HG03520 (cell line): ENCODE measurements around the gene HMSD.
A peak's percentile ranks its signal among the peaks of the same experiment; 100 is the strongest.
"Not testable (repeated sequence)": the region's sequence is repeated elsewhere in the genome, so short reads cannot be mapped to it uniquely, and the experiment has no call there.

Source experiments
- ATAC-seq: cut with Tn5 transposase; IDR thresholded peaks from one replicate; pipeline ENCODE4 v1.9.1; 2021; ENCODE audit warnings: mild to moderate bottlenecking, moderate library complexity; ENCODE audit not compliant: unreplicated experiment

The HMSD gene

DNA sequence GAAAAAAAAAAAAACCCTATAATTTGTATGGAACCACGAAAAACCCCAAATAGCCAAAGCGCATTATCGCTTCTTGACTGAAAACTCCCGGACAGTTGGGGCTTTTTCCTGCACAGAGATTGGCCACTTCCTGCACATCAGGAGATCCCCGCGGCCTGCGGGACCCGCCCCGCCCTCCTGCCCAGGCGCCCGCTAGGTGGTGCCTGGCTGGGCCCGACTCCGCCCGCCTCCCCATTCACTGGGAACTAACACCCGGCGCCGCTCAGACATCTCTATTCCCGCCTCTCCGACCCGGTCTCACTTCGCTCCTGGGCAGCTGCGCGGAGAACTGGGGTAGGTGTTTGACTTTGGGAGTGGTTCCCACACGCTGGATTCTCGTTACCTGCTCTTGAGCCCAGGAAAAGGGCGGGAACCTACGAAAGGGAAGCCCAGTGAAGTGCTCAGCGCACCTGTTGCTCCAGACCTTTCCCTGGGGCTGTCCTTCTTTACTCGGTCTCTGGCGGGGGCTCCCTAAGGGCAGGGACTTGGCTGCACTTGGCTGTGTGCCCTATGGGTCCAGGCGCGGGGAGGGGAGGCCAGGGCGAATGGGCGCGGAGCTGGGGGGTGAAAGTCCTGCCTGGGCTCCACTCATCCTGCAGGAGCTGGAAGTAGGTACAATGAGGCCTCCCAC is at the start of gene HMSD:
Gene HMSD (plus strand): TSS at position 234 of the 670 bp plus-strand sequence. CDS start 4,155 bp downstream, outside the sequence.
- ATAC-seq: peak; percentile 85

- no peak for ATAC-seq
Measured at GRCh38 chr18:63903851-63904570, 45.1 kb upstream of the HMSD start.

GRCh38 chr18:63904694-63905093 is 44.4 kb upstream of the HMSD start:
- ATAC-seq: no peak

DNA sequence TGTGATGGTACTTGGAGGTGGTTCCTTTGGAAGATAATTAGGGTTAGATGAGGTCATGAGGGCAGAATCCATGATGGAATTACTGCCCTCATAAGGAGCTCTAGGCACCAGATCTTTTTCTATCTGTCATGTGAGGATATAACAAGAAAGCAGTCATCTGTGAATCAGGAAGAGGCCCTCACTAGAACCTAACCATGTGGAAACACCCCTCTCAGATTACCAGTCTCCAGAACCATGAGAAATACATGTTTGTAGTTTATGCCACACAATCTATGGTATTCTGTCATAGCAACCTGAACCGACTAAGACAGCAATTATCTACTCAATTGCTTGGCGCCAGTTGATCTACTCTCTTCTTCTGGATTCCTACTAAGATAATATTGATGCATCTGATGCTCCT is 43.7 kb upstream of the HMSD start:
- no peak for ATAC-seq

DNA sequence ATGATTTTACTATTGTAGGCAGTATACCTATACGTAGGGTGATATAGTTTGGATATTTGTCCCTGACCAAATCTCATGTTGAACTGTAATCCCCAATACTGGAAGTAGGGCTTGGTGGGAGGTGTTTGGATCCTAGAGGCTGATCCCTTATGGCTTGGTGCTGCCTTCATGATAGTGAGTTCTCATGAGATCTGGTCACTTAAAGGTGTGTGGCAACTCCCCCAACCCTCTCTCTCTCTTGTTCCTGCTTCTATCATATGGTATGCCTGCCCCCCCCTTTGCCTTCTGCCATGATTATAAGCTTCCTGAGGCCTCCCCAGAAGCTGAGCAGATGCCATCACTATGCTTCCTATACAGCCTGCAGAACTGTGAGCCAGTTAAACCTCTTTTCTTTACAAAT is 43.0 kb upstream of the HMSD start:
- ATAC-seq: no peak

GRCh38 chr18:63907664-63908063 is 41.4 kb upstream of the HMSD start, which contains the start of gene SERPINB10:
TSS of gene SERPINB10 (plus strand) at chr18:63907958. CDS start at chr18:63915511, 7,553 bp downstream.
- ATAC-seq: peak; percentile 54

- ATAC-seq: no peak
Measured at GRCh38 chr18:63908858-63909257, 40.2 kb upstream of the HMSD start.

DNA sequence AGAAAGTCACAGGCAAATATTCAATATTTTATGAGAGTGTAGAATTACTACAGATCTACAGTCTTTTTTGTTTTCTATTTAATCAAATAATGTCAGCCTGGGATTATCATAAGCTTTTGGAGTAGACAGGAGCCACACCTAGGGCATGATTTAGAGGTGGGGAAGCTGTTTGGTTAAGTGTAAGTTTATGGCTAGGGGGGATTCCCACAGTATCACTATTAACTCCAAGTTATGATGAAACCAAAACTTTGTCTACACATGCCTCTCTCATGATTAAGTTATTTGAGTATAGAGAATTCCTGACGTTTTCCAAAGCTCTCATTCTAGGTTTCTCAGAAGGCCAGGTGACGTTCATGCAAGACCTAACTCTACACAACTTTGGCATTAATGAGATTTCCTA is 39.2 kb upstream of the HMSD start:
- peak; percentile 66 for ATAC-seq

DNA sequence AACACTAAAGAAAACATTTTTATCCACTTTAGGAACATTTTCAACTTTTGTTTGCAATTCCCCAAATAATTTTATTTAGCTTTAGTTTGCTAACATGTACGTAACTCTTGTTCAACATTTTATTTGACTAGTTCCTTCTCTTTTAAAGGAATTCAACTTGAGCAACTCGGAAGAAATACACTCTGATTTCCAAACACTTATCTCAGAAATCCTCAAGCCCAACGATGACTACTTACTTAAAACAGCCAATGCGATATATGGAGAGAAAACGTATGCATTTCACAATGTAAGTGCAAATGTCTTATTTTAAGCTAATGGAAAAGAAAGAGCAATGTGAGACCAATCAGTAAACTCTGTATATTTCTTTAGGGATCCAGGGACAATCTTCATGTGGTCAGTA is 31.3 kb upstream of the HMSD start:
- ATAC-seq: no peak

DNA sequence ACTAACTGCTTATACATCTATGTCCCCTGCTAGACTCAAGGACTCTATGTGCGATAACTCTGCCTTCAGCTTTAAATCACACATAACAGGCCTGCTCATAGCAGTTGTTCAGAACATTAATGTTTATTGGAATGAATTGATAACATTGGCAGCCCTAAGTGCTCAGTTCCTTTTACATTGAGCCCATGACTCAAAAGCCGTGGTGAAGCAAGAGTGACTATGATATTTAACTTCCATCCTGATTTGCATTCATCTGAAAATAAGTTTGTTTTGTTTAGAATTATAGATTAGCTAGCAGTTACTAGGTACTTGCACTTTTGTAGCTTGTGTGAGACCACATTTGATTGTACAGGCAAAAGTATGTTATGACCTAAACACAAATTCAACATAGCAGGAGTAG is 27.1 kb upstream of the HMSD start:
- ATAC-seq: no peak

DNA sequence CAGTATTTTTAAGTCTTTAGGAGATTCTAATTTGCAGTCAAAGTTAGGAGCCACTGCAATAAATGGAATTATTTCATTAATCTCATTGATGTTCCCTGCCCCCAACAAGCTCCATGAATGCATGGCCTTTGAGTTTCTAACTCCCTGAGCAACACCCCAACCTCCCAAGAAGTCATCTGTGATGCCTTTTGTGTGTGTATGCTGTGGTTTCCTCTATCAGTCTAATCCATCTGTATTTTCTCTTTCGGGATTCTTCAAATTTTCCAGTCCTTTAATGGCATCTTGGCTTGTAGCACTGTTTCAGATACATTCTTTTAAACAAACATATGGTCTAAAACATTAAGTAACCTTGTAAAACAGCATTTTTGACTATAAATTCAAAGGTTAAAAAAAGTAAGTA is 24.6 kb upstream of the HMSD start:
- ATAC-seq: no peak

- no peak for ATAC-seq
Measured at GRCh38 chr18:63928331-63928730, 20.8 kb upstream of the HMSD start.

DNA sequence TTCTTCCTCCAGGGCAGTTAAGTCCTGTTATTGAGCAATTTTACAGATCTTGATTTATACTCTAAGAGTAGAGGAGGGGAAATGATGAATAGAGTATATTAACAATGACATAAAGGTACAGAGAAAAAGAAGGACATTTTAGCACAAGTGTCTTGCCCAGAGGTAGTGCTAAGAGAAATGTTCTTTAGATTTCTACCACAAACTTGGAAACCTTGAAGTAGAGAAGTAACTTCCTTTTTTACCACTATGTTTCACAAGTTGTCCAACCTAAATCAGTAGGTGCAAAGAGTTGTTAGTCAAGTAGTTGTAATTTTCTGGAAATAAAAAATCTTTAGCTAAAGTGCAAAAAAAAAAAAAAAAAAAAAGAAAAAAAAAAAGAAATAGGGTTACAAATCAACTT is 19.7 kb upstream of the HMSD start:
- ATAC-seq: not testable (repeated sequence)

- no peak for ATAC-seq
Measured at GRCh38 chr18:63930773-63931354, 18.2 kb upstream of the HMSD start.

- ATAC-seq: peak; percentile 99
Measured at GRCh38 chr18:63936156-63936931, 12.8 kb upstream of the HMSD start.

DNA sequence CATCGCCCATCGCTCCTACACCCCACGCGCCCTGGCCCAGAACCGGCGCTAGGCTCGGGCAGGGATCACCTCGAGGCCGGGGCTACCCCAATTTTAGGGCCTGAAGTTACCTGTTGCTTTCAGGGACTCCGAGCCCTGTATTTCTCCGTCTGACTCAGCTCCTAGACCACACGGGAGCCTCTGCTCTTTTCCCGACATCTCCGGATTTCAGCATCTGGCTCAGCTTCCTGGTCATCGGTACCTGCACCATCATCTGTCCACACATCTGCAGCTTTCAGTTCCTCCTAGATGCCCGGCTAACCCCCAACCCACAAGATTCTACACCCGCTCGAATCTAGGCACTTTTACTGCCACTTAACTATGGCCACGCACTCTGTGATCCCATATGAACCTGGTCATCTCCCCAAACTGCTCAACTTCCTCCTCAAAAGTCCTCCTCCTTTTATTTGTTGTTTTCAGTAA is 12.1 kb upstream of the HMSD start:
- ATAC-seq: peak; percentile 4

- no peak for ATAC-seq
Measured at GRCh38 chr18:63940008-63940407, 9.1 kb upstream of the HMSD start.

DNA sequence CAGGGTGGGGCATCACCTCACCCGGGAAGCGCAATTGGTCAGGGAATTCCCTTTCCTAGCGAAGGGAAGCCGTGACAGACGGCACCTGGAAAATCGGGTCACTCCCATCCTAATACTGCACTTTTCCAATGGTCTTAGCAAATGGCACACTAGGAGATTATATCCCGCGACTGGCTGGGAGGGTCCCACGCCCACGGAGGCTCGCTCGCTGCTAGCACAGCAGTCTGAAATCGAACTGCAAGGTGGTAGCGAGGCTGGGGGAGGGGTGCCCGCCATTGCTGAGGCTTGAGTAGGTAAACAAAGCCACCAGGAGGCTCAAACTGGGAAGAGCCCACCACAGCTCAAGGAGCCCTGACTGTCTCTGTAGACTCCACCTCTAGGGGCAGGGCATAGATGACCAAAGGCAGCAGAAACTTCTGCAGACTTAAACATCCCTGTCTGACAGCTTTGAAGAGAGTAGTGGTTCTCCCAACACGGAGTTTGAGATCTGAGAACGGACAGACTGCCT is 8.5 kb upstream of the HMSD start:
- ATAC-seq: not testable (repeated sequence)

DNA sequence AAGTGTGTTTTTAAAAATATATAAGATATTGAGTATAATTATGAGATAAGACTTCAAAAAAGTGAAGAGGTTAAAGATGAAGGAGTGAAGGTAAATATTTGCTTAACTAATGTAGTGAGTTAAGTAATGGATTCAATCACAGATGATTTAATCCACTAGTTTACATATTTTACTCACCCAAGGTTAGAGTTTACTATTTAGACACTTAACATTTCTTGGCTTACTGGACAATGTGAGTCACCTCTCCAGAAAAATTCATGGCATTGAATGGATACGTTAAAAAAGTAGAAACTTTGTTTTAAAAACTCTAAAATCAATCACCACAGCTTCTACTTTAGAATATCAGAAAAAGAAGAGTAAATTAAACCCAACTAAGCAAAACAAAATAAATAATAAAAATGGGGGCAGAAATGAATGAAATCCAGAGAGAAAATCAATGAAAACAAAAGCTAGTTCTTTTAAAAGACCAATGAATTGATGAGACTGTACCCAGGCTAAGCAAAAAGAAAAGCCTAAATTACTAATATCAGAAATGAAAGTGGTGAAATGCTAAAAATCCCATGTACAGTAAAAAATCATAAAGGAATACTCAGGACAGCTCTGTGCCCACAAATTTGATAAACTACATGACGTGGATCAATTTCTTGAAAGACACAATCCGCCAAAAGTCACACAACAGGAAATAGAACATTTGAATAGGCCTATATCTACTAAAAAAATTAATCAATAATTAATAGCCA is 1.9 kb upstream of the HMSD start:
- no peak for ATAC-seq

DNA sequence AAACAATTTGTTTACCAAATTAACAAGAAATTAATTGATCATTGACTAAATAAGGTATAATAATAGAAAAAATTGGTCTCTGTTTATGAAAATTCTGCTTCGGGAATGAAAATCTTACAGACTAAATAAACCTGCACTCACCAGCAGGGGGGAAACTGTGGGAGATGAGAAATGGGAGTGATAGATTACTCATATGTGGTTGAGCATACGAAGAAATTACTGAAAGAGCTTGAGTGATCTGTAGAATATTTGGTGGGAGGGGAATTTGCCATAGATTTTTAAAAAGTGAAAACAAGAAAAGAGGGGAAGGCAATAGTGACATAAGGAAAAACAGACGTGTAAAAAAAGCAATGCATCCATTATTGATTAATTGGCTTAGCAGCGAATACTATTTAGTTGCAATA is 2.2 kb downstream of the HMSD start:
- ATAC-seq: peak; percentile 44
